ENCODE results near the gene PHLDA2. TPM values are rescaled to one million over a fixed set of nuclear protein-coding genes. Genes with fewer than 3 reads are reported as not detected.

The PHLDA2 gene
- total and polyA plus RNA-seq, 2 donors (not counting 3 experiments of a cell fraction or from before 2014, with no cell fraction given), result 38.5 to 44.5 TPM

- peaks cover 0 to 2% of the 10 kb centered on the region in 2 experiments for H3K27me3 ChIP-seq (ENCODE audit: control insufficient read depth in 2 of 2, insufficient read depth in 2 of 2, low read length in 2 of 2)
- H3K4me3 ChIP-seq (replicated peaks in 1 of 3; ENCODE audit: insufficient read depth in 1 of 3, low read depth in 1 of 3, low read length in 3 of 3), result no peak overlapping the region
- no peak overlapping the region for H2AFZ ChIP-seq (ENCODE audit: low read depth, low read length)
- H3K4me2 ChIP-seq (ENCODE audit: insufficient read depth, low read length), result no peak overlapping the region
- H3K9me1 ChIP-seq (replicated peaks; ENCODE audit: control insufficient read depth, extremely low read depth, insufficient read depth, low read length), result no peaks in the 10 kb centered on the region
- BruUV-seq (replicated peaks), result no TSS peak
- H3K9ac ChIP-seq (replicated peaks; ENCODE audit: extremely low read depth, insufficient read depth, low read length), result no peak overlapping the region
- CTCF ChIA-PET, result interaction anchor here (1.1 to 1.9 kb wide), 3 partner anchors 10 to 370 kb away, joined by 4 to 7 read pairs (median 6); no protein-coding TSS in a partner anchor
- H3K79me2 ChIP-seq (ENCODE audit: control insufficient read depth, insufficient read depth, low read length), result no peaks in the 10 kb centered on the region
- intact Hi-C loops (cut with micrococcal nuclease) (no loop called here), dilution Hi-C loops (cut with MboI; ENCODE audit: extremely low pct_ligation_motif_present, low sequenced_read_pairs) (no loop called here)
- no peaks in the 10 kb centered on the region for H3K9me3 ChIP-seq (replicated peaks; ENCODE audit: control insufficient read depth, insufficient read depth, low read length)
- TF ChIP-seq FOS (IDR thresholded peaks at IDR 0.05; ENCODE audit: borderline replicate concordance, insufficient read depth, low read length), result no peak
- no peak for TF ChIP-seq POLR2AphosphoS5 (IDR thresholded peaks at IDR 0.05; ENCODE audit: insufficient read depth, low read depth, low read length)
- TF ChIP-seq GATA2 (IDR thresholded peaks at IDR 0.05; ENCODE audit: insufficient read depth, insufficient read length, low read depth, low read length), result no peak
- TF ChIP-seq POLR2A (IDR thresholded peaks at IDR 0.05; ENCODE audit: low read depth, low read length), result no peak
- no peak for TF ChIP-seq CTCF (IDR thresholded peaks at IDR 0.05; ENCODE audit: extremely low read depth in 1 of 2, insufficient read depth in 1 of 2, low read depth in 1 of 2, low read length in 2 of 2)
- TF ChIP-seq EZH2 (IDR thresholded peaks at IDR 0.05; ENCODE audit: borderline replicate concordance, low read depth, low read length, severe bottlenecking), result no peak
- no peak for TF ChIP-seq MYC (IDR thresholded peaks at IDR 0.05; ENCODE audit: low read depth, low read length)
- no peak for TF ChIP-seq MAX (IDR thresholded peaks at IDR 0.05; ENCODE audit: insufficient read depth, insufficient read length)
- no peak for TF ChIP-seq JUN (IDR thresholded peaks at IDR 0.05; ENCODE audit: borderline replicate concordance, insufficient read depth, insufficient read length, low read depth)
- POLR2A ChIA-PET, result interaction anchor here (1.8 kb wide), 1 partner anchor 26 kb away, joined by 6 read pairs; the partner anchor contains the start of gene PHLDA2
- FAIRE-seq, result no peak
- no peaks in the 10 kb centered on the region for H4K20me1 ChIP-seq (replicated peaks; ENCODE audit: control insufficient read depth, extremely low read depth, insufficient read depth, low read length)
- H3K27ac ChIP-seq (ENCODE audit: insufficient read depth, low read depth, low read length), result no peak overlapping the region
- DNase-seq (ENCODE audit: low read depth, low spot score), result no peak
- no peaks in the 10 kb centered on the region for H3K36me3 ChIP-seq (ENCODE audit: control insufficient read depth in 2 of 2, extremely low read depth in 1 of 2, insufficient read depth in 2 of 2, low read length in 2 of 2)
- H3K4me1 ChIP-seq (ENCODE audit: control insufficient read depth, extremely low read depth, insufficient read depth, low read length), result peaks cover 22% of the 10 kb centered on the region
Observed at GRCh38 chr11:2902784-2903671, 26.2 kb downstream of the PHLDA2 start.

Measured in endothelial cell of umbilical vein (primary cell).